ENCODE measurements around the gene VCAN. TPM values are rescaled to one million over a fixed set of nuclear protein-coding genes. Genes with fewer than 3 reads are reported as not detected.

Gene VCAN
- total RNA-seq, 1 donor from 2014 or later, result 333 TPM

- intact Hi-C loops (cut with DNase I), result no loop called here
- no peaks in the 10 kb centered on the region for H3K9me3 ChIP-seq
- no peaks in the 10 kb centered on the region for H3K27me3 ChIP-seq
- H3K4me1 ChIP-seq, result no peaks in the 10 kb centered on the region
- H3K36me3 ChIP-seq, result peaks cover 24 to 54% of the 10 kb centered on the region in 2 donors
- H3K4me3 ChIP-seq, result no peak overlapping the region
- no peak overlapping the region for H3K27ac ChIP-seq
- TF ChIP-seq, protein P1, sequence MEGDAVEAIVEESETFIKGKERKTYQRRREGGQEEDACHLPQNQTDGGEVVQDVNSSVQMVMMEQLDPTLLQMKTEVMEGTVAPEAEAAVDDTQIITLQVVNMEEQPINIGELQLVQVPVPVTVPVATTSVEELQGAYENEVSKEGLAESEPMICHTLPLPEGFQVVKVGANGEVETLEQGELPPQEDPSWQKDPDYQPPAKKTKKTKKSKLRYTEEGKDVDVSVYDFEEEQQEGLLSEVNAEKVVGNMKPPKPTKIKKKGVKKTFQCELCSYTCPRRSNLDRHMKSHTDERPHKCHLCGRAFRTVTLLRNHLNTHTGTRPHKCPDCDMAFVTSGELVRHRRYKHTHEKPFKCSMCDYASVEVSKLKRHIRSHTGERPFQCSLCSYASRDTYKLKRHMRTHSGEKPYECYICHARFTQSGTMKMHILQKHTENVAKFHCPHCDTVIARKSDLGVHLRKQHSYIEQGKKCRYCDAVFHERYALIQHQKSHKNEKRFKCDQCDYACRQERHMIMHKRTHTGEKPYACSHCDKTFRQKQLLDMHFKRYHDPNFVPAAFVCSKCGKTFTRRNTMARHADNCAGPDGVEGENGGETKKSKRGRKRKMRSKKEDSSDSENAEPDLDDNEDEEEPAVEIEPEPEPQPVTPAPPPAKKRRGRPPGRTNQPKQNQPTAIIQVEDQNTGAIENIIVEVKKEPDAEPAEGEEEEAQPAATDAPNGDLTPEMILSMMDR (IDR thresholded peaks at IDR 0.05), result no peak
- DNase-seq (ENCODE audit: low spot score in 2 of 2), result no peak
Observed at GRCh38 chr5:83490203-83490602, 18.7 kb downstream of the VCAN start.

DNA sequence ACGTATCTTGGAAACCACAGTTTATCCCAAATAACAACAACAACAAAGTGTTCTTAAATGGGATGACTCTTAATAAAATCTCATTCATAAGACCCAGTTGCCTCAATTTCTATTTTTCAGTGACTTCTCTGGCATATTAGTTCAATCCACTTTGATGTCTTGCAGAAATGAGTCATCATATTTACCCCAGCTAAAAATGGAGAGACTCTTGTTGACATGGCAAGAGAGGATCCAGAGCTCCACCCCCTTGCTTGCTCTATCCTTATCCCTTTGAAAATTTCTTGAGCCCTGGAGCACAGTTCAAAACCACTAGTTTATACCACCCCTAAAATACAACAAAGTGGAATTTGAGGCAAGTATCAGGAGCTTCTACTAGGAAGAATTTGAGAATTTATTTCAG lies 20.8 kb downstream of the VCAN start:
- Histone ChIP-seq H3K36me3 (peaks cover 30 to 55% of the 10 kb centered on the region in 2 donors), H3K27ac (no peak overlapping the region), H3K4me3 (no peak overlapping the region), H3K4me1 (no peaks in the 10 kb centered on the region), H3K9me3 (no peaks in the 10 kb centered on the region), H3K27me3 (no peaks in the 10 kb centered on the region)
- TF ChIP-seq, protein P1 (IDR thresholded peaks at IDR 0.05), result no peak
- intact Hi-C loops (cut with DNase I), result no loop called here
- DNase-seq (ENCODE audit: low spot score in 2 of 2), result no peak

- no peaks in the 10 kb centered on the region for H3K27me3 ChIP-seq
- peaks cover 30 to 55% of the 10 kb centered on the region in 2 donors for H3K36me3 ChIP-seq
- H3K4me1 ChIP-seq, result no peaks in the 10 kb centered on the region
- no peaks in the 10 kb centered on the region for H3K9me3 ChIP-seq
- no peak overlapping the region for H3K4me3 ChIP-seq
- intact Hi-C loops (cut with DNase I), result no loop called here
- no peak overlapping the region for H3K27ac ChIP-seq
- DNase-seq (ENCODE audit: low spot score in 2 of 2), result no peak
- TF ChIP-seq, protein P1 (IDR thresholded peaks at IDR 0.05), result no peak
Observed at GRCh38 chr5:83493644-83494043, 22.1 kb downstream of the VCAN start.

DNA sequence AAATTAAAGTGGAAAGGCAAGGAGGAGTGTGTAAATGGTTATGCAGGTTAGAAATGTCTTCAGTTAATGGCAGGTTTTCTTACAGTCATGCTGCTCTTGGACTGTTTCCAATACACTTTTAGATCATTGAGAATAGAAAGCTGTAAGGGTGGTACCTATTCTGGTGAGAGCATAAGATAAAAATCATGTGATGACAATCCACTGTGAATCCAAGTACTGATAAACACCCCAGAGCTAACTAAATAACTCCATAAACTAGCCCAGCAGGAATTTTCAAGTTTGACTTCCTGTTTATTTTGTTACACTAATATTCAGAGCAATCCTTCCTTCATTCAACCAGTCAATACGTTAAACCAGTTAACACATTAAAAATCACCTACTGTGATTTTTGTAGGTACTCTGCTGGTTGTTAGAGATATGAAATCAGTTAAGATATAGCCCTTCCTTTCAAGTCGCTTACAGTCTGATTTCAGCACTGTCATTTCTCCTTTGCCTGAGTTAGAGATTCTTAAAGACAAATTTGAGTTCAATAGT lies 22.6 kb downstream of the VCAN start:
- DNase-seq (ENCODE audit: low spot score in 2 of 2), result no peak
- TF ChIP-seq, protein P1 (IDR thresholded peaks at IDR 0.05), result no peak
- no peaks in the 10 kb centered on the region for H3K4me1 ChIP-seq
- no peaks in the 10 kb centered on the region for H3K9me3 ChIP-seq
- intact Hi-C loops (cut with DNase I), result no loop called here
- H3K36me3 ChIP-seq, result peaks cover 30 to 55% of the 10 kb centered on the region in 2 donors
- H3K4me3 ChIP-seq, result no peak overlapping the region
- peak overlapping the region in 1 of 2 donors; percentile 27 for H3K27ac ChIP-seq
- no peaks in the 10 kb centered on the region for H3K27me3 ChIP-seq

DNA sequence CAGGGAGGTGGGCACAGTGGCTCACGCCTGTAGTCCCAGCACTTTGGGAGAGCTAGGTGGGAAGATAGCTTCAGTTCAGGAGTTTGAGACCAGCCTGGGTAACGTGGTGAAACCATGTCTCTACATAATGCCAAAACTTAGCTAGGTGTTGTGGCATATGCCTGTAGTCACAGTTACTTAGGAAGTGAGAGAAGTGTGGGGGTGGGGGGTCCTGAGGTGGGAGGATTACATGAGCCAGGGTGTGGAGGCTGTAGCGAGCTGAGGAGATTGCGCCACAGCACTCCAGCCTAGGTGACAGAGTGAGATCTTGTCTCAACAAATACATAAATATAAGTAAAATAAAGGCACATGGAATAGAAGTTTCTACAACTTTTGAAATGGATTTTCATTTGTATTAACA lies 23.1 kb downstream of the VCAN start:
- Histone ChIP-seq H3K27me3 (no peaks in the 10 kb centered on the region), H3K36me3 (peaks cover 30 to 59% of the 10 kb centered on the region in 2 donors), H3K9me3 (no peaks in the 10 kb centered on the region), H3K4me3 (no peak overlapping the region), H3K27ac (peak overlapping the region in 1 of 2 donors; percentile 27), H3K4me1 (no peaks in the 10 kb centered on the region)
- no peak for DNase-seq (ENCODE audit: low spot score in 2 of 2)
- intact Hi-C loops (cut with DNase I), result no loop called here
- TF ChIP-seq, protein P1 (IDR thresholded peaks at IDR 0.05), result no peak

DNA sequence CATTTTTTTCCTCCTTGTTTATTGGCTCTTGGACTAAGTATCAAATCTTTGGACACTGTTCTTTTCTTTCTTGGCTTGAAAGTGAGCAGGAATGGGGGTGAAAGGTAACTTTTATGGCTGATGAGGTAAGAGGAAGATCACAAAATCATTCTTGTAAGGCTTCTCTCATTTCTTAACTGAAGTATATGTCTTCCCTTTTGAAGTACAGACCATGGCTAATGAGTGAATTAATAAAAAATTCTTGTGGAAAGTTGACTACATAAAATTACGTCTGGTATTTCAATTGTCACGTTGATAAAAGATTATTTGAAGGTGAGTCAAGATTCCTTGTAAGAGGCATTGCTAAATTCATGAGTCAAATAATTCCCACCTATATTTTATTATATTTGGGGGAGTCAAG lies 25.1 kb downstream of the VCAN start:
- DNase-seq (ENCODE audit: low spot score in 2 of 2), result no peak
- intact Hi-C loops (cut with DNase I), result no loop called here
- H3K4me3 ChIP-seq, result no peak overlapping the region
- no peak overlapping the region for H3K27ac ChIP-seq
- TF ChIP-seq, protein P1 (IDR thresholded peaks at IDR 0.05), result no peak
- no peaks in the 10 kb centered on the region for H3K9me3 ChIP-seq
- no peaks in the 10 kb centered on the region for H3K27me3 ChIP-seq
- no peaks in the 10 kb centered on the region for H3K4me1 ChIP-seq
- H3K36me3 ChIP-seq, result peaks cover 25 to 53% of the 10 kb centered on the region in 2 donors

All from ascending aorta (tissue), 2 donors.